ENCODE data around the gene RECK.
"Not testable (repeated sequence)": the region's sequence is repeated elsewhere in the genome, so short reads cannot be mapped to it uniquely, and the experiment has no call there.

The RECK gene

DNA sequence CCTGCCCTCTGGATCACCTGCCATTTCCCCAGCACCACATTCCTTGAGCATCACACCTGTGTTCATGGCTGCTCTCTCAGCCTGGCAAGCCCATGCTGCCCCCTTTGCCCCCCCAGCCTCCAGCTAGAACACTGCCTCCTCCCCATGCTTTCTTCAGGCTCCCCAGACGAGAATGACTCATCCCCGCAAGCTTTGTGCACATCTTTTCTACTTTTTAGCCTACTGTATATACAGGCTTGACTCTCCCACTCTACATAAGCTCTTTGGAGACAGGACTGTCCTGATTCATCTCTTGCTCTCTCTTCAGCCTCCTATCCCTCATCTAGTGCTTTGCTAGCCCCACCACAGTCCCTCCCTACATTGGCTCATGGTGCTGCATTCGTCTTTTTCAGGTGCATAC is 79.9 kb downstream of the RECK start:
- DNase-seq (ENCODE audit: low spot score) = no peak

DNA sequence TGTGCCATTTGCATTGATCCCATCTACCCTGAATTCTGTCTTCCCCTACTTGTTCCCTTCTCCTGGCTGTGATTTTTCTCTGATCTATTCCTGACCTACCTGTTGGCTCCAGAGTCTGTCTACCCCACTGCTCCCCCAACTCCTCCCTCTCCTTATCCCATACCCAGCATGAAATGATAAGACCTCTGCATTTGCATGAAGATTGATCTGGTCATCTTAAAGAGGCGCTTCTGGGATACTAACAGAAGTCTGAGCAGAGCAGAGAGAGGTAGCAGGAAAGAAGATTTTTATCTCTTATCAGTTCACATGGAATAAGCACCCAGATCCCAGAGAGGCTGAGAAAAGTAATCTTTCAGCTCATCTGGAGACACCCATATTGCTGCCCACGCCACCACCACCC is 81.5 kb downstream of the RECK start:
- DNase-seq (ENCODE audit: low spot score) = no peak

DNA sequence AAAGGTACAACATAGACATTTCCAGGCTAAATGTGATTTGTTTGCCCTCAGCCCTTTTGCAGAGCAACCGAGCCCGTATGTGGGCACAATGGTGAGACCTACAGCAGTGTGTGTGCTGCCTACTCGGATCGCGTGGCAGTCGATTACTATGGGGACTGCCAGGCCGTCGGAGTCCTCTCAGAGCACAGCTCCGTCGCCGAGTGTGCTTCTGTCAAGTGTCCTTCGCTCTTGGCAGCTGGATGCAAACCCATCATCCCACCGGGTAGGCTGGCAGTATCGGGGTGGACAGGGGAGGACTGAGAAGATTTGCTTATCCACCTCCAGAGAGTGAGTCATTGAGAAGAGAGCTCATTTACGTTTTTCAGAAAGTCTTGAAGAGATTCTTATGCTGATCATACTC is 82.0 kb downstream of the RECK start:
- no peak for DNase-seq (ENCODE audit: low spot score)

DNA sequence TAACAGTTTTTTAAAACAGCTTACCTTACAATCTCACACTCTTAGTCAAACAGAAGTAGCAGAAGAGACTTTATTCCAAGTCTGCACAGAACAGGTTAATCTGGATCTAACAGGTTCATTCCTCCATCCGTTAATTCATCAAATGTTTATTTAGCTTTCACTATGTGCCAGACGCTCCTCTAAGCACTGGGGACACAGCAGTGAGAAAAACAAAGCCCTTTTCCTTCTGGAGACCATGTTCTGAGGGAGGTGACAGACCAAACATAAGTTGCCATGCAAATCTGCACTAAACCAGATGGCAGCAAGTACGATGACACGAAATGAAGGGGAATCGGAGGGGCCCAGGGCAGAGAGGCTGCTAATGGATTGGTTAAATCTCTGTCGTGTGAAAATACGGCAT is 82.8 kb downstream of the RECK start:
- DNase-seq (ENCODE audit: low spot score) = no peak

DNA sequence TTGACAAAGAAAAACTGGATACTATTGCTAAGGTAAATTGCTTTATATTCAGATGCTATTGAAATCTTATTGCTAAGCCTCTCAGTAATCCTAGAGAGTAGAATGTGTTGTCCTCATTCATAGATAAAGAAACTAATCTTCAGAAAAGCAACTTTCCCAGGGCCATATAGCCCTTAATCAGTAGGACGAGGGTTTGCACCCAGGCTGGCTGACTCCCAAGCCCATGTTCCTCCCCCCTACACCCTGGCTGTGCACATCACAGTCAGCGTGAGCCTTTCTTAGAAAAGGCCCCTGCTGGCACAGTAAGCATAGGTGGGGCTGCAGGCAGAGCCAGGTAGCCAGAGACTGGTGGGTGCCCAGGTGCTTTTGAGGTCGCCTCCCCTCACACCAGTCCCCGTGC is 84.0 kb downstream of the RECK start:
- DNase-seq (ENCODE audit: low spot score) = no peak

DNA sequence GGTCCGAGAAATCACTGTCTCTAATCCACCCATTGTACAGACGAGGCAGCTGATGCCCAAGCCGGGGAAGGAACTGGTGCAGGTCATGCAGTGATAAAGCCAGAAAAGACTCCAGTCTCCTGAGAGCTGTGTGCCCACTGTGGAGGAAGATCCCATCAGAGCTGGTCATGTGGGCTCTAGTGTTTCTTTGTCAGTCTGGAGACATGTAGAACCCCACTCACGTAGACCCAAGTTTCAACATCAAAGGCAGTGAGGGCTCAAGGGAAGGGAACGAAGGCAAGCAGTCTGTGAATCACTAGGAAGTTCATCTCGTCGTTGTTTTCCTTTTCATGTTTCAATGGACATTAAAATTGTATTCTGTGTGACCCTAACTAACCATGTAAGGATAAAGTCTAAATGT is 85.3 kb downstream of the RECK start:
- DNase-seq (ENCODE audit: low spot score) = no peak

DNA sequence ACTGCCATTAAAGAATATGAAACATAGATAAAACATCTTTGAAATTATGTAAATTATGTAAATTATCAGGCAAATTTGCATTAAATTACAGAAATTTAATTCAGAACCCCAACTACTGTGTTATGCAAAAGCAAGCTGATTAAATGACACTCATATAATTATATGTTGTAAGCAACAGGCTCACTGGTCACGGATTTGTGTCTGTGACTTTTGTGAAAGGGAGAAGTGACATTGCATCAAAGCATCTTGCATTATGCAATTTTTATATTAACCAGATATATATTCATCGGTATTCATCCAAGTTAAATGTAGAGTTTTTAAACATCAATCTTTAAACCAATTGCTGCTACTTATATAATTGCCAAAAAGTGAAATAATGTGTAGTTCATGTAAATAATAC is 86.8 kb downstream of the RECK start:
- no peak for DNase-seq (ENCODE audit: low spot score)

DNA sequence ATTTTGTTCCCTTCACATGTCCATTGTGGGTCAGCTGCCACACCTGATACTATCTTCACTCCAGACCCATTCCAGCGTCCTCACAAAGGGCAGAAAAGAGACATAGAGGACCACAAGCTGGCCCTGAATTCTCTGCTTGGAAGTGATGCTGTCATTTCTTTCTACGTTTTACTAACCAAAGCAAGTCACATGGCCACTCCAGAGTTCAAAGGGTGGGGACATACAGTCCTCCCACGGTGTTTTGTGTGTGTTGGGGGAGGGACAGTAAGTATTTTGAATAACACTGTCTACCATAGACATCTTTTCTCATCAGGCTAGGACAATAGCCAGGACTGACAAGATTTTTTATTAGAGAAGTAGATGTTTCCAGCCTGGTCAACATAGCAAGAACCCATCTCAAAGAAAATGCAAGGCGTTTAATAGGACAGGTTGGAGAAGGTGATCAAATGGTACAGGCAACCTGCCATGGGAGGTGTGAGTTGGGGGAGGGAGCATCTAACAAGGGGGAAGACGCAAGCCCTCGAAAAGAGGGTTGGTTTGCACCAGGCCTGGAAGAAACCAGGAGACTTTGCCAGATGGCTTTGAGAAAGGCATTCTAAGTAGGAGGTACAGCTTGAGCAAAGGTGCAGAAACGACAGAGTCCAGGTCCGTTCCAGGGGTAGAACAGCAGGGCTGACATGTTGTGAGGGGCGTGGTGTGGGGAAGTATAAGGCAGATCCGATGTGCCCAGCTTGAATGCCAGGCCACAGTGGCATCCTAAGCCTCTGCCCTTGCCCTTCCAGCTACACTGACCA is 88.5 kb downstream of the RECK start:
- no peak for DNase-seq (ENCODE audit: low spot score)

DNA sequence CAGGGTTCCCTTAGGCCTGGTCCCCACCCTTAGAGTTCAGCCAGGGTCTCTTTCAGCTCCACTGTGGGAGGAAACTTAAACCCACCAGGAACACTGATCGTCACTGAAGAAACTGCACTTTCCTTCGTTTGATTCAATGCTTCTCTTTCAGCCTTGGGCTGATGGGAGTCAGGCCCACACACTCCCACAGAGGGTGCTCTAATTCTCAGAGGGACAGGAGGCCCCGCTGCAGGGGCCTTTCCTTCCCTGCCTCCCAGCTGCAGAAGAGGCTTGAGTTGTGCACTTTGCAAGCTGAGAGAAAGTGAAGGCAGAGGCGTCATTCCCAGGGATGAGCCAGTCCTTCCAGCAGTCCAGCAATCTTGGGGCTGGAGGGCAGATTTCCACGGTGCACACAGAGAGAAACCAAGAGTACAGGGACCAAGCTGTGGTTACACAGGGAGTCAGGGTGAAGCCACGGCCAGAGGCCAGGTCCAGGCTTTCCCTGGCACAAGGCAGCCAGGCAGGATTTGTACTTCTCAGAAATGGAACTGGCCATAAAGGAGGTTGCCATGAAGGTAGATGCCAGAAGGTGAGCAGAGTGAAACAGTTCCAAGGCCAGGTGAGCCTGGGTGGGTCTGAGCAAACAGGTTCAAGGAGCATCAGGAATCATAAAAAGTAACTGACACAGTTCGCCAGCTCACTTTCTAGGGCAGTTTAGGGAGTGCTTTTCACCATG is 89.5 kb downstream of the RECK start:
- DNase-seq (ENCODE audit: low spot score) = no peak

DNA sequence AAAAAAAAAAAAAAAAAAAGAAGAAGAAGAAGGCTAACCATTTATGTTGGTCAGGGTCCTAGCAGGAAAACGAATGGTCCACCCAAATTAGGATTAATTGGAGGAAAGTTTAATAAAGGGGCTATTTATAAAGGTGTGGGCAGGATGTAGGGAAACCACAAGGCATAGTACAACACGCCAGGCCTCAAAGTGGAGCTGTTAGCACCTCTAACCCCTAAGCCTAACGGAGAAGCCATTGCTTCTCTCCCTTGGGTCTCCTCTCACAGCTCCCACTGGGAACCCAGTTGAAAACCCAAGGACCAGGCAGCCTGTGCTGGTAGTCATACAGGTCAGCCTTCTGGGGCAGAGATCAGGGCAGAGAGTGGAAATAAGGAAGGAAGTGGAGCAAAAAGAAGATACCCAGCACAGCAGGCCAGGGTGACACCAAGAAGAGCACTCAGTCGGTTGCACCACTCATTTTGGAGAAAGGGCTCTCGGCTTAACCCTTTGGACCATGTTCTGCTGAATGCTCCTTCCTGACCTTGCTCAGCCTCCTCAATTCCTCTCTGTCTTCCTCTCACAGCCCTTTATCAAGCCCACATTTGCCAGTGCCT is 91.0 kb downstream of the RECK start:
- DNase-seq (ENCODE audit: low spot score) = no peak

DNA sequence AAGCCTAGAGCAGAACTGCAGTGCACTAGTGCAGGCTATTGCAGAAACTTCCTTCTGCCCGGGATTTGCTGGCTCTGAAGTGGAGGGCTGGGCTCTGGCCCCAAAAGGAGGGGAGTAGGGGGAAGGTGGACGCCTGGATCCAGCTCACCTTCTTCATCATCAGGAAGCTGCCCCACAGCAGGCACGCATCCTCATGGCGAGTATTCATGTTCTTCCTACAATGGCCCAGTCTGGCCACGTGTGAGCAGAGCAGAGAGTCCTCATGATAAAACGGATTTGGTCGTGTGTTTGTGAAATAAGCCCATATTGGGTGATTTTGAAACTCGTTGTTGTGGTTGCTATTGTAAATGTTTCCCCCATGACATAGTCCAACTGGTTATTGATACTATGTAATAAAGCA is 91.6 kb downstream of the RECK start:
- no peak for DNase-seq (ENCODE audit: low spot score)

DNA sequence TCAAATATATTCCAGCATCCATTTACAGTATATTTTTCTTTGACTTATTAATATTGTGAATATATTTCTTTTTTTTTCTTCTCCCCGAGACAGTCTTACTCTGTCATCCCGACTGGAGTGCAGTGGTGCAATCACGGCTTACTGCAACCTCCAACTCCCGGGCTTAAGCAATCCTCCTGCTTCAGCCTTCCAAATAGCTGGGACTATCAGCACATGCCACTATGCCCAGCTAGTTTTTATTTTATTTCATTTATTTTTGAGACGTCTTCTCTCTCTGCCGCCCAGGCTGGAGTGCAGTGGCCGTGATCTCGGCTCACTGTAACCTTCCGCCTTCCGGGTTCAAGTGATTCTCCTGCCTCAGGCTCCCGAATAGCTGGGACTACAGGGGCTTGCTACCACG is 92.4 kb downstream of the RECK start:
- DNase-seq (ENCODE audit: low spot score) = no peak

DNA sequence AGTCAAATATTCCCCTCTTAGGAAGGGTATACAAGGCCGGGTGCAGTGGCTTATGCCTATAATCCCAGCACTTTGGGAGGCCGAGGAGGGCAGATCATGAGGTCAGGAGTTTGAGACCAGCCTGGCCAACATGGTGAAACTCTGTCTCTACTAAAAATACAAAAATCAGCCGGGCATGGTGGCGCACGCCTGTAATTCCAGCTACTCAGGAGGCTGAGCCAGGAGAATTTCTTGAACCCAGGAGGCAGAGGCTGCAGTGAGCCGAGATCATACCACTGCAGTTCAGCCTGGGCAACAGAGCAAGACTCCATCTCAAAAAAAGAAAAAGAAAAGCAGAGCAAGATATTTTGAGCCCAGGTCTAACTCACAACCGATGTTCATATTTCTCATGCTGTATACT is 95.0 kb downstream of the RECK start:
- not testable (repeated sequence) for DNase-seq (ENCODE audit: low spot score)

DNA sequence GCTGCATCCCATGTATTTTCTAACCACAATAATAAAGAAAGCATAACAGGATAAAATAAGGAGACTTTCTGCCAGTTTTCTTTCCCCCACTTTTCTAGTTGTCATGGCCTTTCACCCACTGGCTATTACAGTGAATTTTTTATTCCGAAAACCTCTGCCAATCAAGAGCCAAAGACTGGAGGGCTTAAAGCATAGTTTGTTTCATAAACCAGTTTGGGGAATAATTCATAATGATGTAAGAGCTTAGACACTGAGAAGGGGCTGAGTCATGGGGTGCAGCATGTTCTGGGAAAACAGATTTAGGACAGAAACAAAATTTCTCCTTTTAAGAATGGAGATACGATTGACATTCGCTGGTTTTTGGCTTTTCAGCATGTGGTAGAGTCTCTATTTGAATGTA is 95.4 kb downstream of the RECK start:
- DNase-seq (ENCODE audit: low spot score) = peak; percentile 50

DNA sequence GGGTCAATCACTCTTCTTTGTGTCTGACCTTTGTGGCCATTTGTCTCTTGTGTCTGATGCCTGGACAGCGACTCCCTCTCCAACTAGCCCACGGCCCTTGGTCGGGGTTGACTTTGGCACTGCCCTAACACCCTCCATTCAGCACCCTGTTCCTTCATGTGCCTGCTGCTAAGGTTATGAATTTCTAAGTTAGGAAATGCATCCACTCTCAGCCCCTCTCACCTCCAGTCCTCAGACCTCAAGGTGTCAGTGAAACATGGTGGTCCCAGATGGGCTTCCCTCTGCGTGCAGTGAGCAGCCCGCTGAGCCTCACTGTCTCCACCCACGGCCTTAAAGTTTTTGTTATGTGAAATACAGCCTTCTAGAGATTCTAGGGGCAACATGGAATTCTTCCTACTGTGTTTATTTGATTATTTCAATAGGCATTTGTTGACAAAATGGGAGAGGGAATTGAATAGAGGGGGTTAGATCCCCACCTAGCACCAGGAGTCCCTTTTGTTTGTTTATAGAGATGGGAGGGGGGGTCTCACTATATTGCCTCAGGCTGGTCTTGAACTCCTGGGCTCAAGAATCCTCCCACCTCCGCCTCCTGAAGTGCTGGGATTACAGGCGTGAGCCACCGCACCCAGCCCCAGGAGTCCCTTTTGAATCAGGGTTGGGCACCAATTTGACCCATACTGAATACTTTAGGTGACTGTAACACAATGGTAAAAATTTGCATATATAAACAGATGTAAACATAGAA is 98.2 kb downstream of the RECK start:
- no peak for DNase-seq (ENCODE audit: low spot score)

DNA sequence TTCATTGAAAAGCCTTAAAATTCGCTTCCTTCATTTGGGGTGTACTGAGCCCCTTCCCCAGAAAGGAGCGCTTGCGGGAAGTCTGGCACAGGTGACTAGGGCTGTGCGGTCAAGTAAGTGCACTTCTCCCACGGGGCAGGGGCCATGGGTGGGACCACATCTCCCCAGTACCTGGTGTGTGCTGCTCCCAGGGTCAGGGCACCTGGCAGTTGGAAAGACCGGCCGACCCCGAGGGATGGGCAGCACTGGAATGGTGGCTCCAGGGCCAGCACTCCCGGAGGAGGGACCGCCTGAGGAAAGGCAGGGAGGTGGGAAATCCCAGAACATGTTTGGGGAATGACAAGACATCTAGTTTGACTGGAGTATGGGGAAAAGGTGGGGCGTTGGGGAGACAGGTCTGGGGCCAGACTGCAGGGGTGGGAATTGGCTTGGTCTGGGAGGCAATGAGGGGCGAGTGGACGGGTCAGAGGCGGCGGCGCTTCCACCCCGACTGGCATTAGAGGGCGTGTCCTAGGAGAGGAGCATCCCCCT is 99.1 kb downstream of the RECK start:
- no peak for DNase-seq (ENCODE audit: low spot score)

DNA sequence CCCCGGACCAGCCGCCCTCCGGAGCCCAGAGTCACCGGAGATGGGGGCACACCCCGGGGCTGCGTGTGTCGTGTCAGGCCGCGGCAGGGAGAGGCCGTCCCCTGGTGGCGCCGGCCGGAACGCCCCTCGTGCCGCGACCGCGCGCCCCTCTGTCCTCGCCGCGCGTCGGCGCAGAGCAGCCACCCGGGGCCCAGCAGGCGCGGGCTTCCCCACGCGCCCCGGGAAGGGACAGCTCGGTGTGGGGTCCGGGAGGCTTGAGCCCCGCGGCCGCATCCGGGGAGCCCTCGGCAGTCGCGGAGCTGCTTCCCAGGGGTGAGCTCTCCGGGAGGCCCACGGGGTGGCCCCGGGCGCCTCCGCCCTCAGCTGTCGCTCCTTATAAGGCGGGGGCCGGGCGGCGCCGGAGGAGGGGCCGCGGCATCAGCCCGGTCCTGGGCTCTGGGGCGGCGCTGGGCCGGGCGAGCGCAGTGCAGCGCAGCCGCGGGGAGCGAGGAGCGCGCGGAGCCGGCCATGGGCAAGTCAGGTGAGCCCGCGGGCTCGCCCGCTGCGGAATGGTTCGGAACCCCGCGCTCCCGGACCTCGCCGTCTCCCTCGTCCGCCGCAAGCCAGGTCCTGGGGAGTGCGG is 99.7 kb downstream of the RECK start, which contains the start of gene GLIPR2:
Gene GLIPR2, plus strand, starts transcription at position 462 of the 622 bp plus-strand sequence. Its CDS starts 46 bp downstream, at position 508.
- DNase-seq (ENCODE audit: low spot score) = peak; percentile 97

DNA sequence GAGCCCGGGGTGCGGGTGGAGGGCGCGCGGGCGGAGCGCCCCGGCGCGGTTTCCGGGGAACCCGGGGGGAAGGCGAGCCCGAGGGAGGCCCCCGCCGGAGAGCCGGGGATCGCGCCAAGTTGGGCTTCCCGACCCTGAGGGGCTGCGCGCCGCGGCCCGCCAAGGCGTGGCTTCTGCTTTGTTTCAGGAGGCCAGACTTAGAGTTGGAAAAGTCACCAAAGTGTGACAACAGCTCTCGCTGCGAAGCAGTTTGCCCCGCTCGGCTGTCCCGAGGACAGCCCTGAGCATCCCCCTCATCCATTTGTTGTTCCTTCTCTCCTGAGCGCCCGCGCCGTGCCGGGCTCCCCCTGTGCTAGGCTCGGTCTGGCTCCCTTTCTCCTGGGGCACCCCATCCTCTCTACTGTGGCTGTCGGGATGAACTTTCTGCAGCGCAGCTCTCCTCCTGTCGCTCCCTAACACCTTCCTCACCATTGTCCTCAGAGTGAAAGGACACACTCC is 100.2 kb downstream of the RECK start:
- DNase-seq (ENCODE audit: low spot score) = peak; percentile 35

DNA sequence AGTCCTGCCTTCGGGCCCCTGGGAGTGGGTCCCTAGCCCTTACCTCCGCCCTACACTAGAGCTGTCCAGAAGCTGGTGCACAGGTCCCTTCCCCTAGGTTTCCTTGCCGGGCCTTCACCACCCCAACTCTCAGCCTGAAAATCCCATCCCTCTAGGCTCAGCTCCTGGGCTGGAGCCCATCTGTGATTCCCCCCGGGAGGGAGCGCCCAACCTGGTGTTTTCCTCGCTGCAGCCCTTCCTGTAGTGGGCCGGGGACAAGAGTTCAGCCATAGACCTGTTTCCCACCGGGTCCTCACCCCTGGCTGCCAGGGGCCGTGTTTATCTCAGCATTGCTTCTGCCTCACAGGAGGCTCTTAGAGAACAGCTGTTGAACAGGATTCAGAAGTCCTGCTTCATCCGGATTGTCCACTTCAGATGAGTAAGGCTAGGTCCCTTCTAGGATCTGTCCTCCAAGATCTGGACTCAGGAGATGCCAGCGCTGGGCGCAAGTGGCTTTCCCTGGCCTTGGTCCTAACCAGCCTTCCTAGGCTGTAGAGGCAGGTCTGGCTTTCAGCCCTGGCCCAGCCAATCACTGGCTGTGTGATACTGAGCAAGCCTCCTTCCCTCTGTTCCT is 100.8 kb downstream of the RECK start:
- peak; percentile 51 for DNase-seq (ENCODE audit: low spot score)

DNA sequence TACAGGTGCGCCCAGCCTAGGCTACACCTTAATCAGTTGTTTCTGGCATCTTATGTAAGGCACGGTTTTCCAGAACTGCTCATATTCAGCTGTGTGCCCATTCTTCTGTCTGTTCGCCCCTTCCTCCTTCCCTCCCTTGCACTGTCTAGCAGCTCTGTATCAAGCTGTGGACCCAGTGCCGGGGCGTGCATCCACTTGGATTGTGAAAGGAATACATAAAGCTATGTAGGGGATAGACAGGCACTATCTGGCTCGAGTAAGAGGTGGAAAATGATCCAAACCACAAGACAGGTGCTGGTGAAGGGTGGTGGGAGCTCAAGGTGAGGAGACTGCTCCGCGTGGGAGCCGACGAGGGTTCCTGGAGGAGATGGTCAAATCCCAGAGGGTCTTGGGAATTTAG is 101.8 kb downstream of the RECK start:
- no peak for DNase-seq (ENCODE audit: low spot score)

DNA sequence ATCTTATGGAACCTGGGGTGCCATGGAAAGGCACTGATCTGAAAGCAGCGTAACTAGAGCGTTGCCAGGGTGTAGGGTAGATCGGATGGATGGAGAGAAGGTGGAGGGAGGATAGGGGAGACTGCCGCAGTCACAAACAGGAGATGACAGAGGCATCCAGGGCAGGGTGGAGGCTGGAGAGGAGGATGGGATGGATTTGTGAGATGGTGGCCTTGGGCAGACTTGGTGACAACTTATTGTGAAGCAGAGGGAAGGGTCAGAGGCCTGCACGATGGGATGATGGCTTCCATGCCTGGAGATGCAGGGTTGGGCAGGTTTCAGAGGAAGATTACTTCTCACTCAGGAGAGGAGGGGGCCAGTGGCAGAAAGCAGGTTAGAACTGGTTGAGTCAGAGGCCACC is 102.2 kb downstream of the RECK start:
- DNase-seq (ENCODE audit: low spot score) = no peak

Measured in GM03348 (cell line).